HG02571 (cell line): ENCODE measurements around the gene NIPA2.
A peak's percentile ranks its signal among the peaks of the same experiment; 100 is the strongest.
"Not testable (repeated sequence)": the region's sequence is repeated elsewhere in the genome, so short reads cannot be mapped to it uniquely, and the experiment has no call there.

ENCODE experiments used
- ATAC-seq: cut with Tn5 transposase; IDR thresholded peaks from one replicate; pipeline ENCODE4 v1.9.1; 2021; ENCODE audit warnings: mild to moderate bottlenecking, moderate library complexity; ENCODE audit not compliant: unreplicated experiment

The NIPA2 gene

GRCh38 chr15:22838292-22839042 lies at the start of gene NIPA2:
NIPA2 (plus strand) TSS chr15:22838666; CDS start chr15:22851732, 13,066 bp downstream.
- peak; percentile 79 for ATAC-seq

- ATAC-seq: no peak
Measured at GRCh38 chr15:22794063-22794462, 44.4 kb upstream of the NIPA2 start.

DNA sequence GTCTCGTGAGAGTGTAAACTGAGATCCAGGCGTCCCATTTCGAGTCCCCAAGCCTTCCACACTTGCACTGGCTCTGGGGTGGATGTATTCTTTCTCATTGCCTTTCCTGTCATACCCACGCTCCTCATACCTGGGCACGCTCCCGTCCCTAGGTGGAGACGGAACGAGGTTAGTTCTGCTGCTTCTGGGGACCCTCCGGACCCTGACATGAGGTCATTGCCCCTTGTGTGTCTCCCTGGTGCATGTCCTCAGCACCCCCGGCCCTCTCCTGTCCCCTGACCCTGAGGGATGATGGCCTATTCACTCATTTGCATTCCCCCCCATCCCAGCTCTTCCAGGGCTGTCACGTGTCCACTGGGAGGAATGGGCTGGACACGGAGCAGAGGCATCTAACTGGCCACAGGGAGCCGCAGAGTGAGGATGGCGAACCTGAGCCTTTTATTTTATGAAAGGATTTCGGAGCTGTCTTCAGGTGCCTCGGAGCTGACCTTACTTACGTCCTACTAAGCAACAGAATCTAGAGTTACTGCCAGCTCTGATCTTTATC lies 43.8 kb upstream of the NIPA2 start:
- no peak for ATAC-seq

GRCh38 chr15:22795206-22796063 lies 43.0 kb upstream of the NIPA2 start:
- ATAC-seq: no peak

DNA sequence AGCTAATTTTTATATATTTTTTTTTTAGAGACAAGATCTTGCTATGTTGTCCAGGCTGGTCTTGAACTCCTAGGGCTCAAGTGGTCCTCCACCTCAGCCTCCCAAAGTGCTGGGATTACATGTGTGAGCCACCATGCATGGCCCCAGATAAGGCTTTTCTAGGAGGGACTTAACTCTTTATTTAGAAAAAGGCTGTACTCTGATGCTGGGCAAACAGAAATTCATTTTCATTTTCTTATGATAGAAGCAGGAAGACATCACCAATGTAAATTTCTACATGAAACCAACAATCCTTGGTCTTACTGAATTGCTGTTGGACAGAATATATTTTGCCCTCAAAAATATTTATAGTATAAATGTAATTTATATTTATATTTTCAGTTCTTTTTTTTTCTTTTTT lies 42.4 kb upstream of the NIPA2 start:
- no peak for ATAC-seq

GRCh38 chr15:22799902-22800301 lies 38.6 kb upstream of the NIPA2 start:
- no peak for ATAC-seq

- ATAC-seq: not testable (repeated sequence)
Measured at GRCh38 chr15:22803006-22803405, 35.5 kb upstream of the NIPA2 start.

- ATAC-seq: no peak
Measured at GRCh38 chr15:22806156-22806555, 32.3 kb upstream of the NIPA2 start.

- ATAC-seq: no peak
Measured at GRCh38 chr15:22806664-22807063, 31.8 kb upstream of the NIPA2 start.

GRCh38 chr15:22807831-22808230 lies 30.6 kb upstream of the NIPA2 start:
- not testable (repeated sequence) for ATAC-seq

DNA sequence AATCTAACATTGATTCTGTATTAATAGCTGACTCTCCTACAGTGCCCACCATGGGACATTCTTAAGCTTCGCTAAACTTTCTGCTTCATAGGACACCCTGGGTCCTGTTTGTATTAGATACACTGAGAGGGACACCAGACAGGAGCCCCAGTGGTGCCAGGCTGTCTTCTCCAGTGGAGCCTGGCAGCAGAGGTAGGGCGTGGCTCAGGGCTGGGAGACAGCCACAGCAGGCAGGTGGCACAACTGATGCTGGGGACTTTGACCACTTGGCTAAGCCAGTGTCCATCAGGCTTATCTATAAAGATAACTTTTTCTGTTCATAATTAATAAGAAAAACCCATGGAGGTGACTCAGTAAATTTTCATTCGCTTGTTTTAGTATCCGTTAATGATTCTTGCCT lies 30.2 kb upstream of the NIPA2 start:
- no peak for ATAC-seq

- no peak for ATAC-seq
Measured at GRCh38 chr15:22808761-22809280, 29.6 kb upstream of the NIPA2 start.

DNA sequence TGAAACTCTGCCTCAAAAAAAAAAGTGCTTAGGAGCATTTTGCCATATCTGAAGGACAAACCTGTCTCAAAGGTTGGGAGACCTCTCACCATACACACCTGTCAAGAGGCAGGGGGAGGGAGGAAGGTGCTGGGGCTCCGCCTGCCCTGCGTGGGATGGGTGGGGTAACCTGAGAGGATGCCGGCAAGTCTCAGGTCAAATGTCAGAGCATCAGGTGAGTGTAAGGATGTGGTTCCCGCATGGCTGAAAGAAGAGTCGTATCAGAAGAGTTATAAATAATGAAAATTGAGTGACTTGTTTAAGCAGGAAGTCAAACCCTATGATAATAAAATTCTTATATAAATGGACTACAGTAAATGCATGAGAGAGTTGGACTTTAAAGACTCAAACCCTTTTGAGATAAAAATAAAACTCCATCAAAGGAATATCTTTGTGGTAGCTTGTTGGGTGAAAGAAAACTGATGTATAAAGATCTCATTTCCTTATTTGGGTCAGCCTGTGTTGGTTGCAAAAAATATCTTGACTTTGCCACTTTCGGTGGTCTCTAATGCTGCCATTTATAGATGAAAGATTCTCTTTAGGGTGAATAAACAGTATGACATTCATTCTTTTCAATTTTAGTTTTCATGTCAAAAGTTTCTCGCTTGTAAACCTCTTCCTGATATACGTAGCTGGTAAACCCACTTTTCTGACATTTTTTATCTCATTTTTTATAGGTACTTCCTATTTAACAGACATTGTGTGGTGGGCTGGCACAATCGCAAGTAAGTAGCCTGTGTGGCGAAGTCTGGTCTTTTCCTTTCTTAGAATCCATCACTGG lies 28.2 kb upstream of the NIPA2 start:
- ATAC-seq: no peak

DNA sequence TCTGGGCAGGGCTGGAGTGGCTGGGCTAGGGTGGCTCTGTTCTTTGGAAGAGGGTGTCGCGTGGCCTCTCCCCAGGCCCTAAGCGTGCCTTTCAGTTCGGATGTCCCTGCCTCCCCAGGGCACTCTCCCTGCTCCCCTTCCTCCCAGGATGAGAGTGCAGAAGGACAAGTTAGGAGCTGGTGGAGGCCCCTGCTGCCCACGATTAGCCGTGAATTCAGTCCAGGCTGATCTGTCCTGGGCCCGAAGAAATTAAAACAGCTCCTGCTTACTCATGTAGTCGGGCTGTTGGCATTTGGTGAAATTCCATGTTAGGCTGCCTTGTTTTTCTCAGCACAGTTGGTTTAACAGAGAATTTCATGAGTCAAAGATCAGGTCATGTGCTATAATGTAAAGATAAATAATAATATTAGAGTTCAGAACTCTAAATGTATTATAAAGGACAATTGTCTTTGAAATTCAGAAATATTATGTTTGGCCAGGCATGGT lies 27.6 kb upstream of the NIPA2 start:
- no peak for ATAC-seq

GRCh38 chr15:22811640-22812039 lies 26.8 kb upstream of the NIPA2 start:
- ATAC-seq: no peak

DNA sequence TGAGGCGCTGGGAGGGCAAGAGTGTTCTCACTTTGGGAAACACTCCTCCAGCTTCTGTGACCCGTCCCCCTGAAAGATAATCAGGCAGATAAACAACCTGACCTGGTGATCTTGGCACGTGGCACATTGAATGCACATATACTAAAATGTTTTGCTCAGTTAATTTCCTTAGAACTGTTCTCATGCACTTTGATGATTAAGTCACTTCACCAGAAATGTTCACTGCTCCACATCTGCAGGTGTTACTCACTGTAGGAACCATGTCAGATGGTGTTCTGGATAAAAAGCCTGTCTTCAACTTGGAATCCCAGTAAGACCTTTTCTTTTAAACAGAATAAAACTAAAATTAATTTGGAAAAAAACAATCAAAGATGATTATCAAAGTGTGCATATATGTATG lies 24.6 kb upstream of the NIPA2 start:
- no peak for ATAC-seq

GRCh38 chr15:22815766-22816165 lies 22.7 kb upstream of the NIPA2 start:
- ATAC-seq: no peak

- ATAC-seq: no peak
Measured at GRCh38 chr15:22819651-22820050, 18.8 kb upstream of the NIPA2 start.

DNA sequence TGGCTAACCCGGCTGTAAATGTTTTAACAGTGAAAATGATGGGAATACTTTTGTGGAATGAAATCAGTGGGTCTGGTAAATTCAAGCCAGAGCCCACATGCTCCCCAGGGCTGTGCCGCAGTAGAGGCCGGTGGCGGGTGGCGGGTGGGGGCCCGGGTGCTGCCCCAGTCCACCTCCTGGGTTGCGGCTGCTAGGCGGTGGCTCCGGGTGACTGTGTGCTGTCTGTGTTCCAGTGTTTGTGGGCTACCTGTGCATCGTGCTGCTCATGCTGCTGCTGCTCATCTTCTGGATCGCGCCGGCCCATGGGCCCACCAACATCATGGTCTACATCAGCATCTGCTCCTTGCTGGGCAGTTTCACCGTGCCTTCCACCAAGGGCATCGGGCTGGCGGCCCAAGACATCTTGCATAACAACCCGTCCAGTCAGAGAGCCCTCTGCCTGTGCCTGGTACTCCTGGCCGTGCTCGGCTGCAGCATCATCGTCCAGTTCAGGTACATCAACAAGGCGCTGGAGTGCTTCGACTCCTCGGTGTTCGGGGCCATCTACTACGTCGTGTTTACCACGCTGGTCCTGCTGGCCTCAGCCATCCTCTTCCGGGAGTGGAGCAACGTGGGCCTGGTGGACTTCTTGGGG lies 14.9 kb upstream of the NIPA2 start:
- no peak for ATAC-seq

DNA sequence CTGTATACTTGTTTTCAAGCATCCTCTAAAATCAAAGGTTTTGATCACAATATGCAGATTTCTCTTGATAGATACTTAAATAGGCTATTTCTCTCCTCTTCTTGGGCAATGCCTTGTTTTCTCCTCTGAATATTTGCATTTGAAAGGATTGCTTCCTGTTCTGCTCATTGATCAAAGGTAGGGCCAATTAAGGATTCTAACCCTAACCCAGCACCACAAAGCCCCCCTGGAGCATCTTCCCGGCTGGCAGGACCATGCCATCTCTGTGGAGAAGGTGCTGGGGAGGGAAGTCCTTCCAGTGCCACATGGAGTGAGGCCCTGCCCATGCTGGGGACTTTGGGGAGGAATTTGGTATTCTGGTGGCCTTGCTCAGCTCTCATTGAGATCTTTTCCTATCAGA lies 11.3 kb upstream of the NIPA2 start:
- ATAC-seq: no peak
